Esophagus (tissue), 2 donors: Measurements from ENCODE around the gene YOD1. TPM values are rescaled to one million over a fixed set of nuclear protein-coding genes. Genes with fewer than 3 reads are reported as not detected.

Experiments used
- H3K27ac ChIP-seq, 2 donors: one replicate each; pipeline ENCODE4 v1.5.1; 2013; ENCODE audit warnings: low read depth in 2 of 2, mild to moderate bottlenecking in 2 of 2, inconsistent platforms in 1 of 2, low read length in 1 of 2, moderate library complexity in 1 of 2
- H3K27me3 ChIP-seq, 2 donors: one replicate each; pipeline ENCODE4 v1.6.1; 2013; ENCODE audit warnings: low read length in 2 of 2, control low read depth in 1 of 2, mild to moderate bottlenecking in 1 of 2; ENCODE audit not compliant: insufficient read depth in 2 of 2, control insufficient read depth in 1 of 2
- H3K36me3 ChIP-seq, 2 donors: one replicate each; pipeline ENCODE4 v1.6.1; 2013; ENCODE audit warnings: low read length in 1 of 2; ENCODE audit not compliant: control insufficient read depth in 2 of 2, insufficient read depth in 2 of 2
- H3K4me1 ChIP-seq, 2 donors: one replicate each; pipeline ENCODE4 v1.6.1; 2013; ENCODE audit warnings: low read length in 1 of 2; ENCODE audit not compliant: control insufficient read depth in 2 of 2, insufficient read depth in 2 of 2
- H3K4me3 ChIP-seq, 2 donors: one replicate each; pipeline ENCODE4 v1.5.1; 2013; ENCODE audit warnings: low read length in 2 of 2, mild to moderate bottlenecking in 2 of 2, low read depth in 1 of 2, moderate library complexity in 1 of 2
- H3K9me3 ChIP-seq, 2 donors: one replicate each; pipeline ENCODE4 v1.6.1; 2013; ENCODE audit warnings: mild to moderate bottlenecking in 2 of 2, low read depth in 1 of 2, low read length in 1 of 2, moderate library complexity in 1 of 2; ENCODE audit not compliant: control insufficient read depth in 2 of 2, insufficient read depth in 1 of 2
- WGBS, 2 donors: extraction: QIAGEN DNeasy Blood & Tissue Kit; methylation state at CpG; one replicate each; pipeline ENCODE4 v1.1.7; 2013; 5-methylcytosine and 5-hydroxymethylcytosine counted together
- polyA plus RNA-seq, 2 donors: library from polyadenylated mRNA; stranded (reverse); fragments of 200-250 nt; gene quantifications; one replicate each; pipeline ENCODE4 v1.2.3, GENCODE V29; 2013
- donor health status: healthy with polysubstance abuse.
- donor health status: Bipolar disorder and iron deficiency.

YOD1 gene
- 10 to 100 TPM; 13.9 to 39.4 TPM for polyA plus RNA-seq

DNA sequence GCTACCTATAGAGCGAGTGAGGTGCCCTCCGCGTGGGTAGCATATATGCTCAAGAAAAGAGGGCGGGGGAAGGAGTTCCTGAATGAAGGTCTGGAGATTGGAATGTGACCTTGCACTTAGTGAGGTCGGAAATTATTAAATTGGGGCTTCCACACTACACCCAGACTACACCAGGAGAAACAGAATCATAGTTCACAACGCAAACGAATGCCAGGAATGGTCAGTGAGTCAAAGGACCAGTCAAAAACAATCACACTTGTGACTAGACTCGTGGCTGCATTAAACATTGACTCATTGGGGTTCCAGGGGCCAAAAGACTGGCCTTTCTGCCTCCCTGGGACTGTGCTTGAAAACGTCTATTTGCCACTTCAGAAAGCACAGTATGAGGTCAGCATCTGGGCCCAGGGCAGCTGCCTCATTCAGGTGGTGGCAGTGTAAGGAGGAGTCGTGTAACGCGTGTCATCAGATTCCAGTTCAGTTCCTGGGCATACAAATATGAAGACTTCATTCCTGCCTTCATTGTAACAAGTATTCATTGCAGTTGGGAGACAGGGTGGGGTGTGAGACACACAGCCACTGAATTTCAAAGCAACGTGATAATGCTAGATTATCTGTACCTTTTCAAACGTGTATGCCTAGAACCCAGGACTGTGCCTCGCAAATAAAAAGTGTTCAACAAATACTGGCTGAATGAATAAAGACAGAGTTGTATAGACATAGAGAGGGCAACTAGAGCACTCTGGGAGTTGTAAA is at the start of gene YOD1:
TSS of gene YOD1 (minus strand) at position 18 of the 753 bp plus-strand sequence. CDS start 178 bp downstream, outside the sequence.
- WGBS, 2 donors, result 34 to 55% methylated on average over 15 of the region's 15 CpGs
- Histone ChIP-seq H3K4me1 (no peaks in the 10 kb centered on the region), H3K27ac (peak within 1 kb of the TSS; percentile 88 to 99)

DNA sequence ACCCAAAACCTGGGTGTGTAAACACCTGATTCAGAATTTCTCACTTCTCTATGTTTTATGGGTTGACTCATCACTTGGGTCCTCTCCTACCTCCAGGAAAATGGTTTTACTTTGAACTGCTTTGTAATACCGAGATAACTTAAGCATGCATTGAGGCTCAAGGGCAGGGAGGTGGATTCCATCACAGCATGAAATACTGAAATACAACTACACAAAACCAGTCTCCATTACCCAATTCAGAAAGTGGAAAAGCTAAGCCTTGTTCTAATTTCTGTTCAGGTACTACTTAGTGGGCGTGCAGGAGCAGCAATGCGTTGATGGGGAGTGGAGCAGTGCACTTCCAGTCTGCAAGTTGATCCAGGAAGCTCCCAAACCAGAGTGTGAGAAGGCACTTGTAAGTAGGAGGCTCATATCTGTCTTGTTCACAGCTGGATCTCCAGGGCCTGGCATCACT is 46.9 kb upstream of the YOD1 start:
- H3K27ac ChIP-seq, result no peak overlapping the region
- H3K4me3 ChIP-seq, result no peak overlapping the region
- WGBS, 2 donors, result 78 to 80% methylated on average over 3 of the region's 3 CpGs
- H3K27me3 ChIP-seq, result no peaks in the 10 kb centered on the region
- H3K36me3 ChIP-seq, result no peaks in the 10 kb centered on the region
- no peaks in the 10 kb centered on the region for H3K9me3 ChIP-seq
- H3K4me1 ChIP-seq, result no peaks in the 10 kb centered on the region

More for the DNA sequence above, at the start of gene YOD1:
- Histone ChIP-seq H3K9me3 (no peaks in the 10 kb centered on the region), H3K27me3 (no peaks in the 10 kb centered on the region), H3K36me3 (peaks cover 0 to 7% of the 10 kb centered on the region in 2 donors), H3K4me3 (peak within 1 kb of the TSS; percentile 88 to 97)

DNA sequence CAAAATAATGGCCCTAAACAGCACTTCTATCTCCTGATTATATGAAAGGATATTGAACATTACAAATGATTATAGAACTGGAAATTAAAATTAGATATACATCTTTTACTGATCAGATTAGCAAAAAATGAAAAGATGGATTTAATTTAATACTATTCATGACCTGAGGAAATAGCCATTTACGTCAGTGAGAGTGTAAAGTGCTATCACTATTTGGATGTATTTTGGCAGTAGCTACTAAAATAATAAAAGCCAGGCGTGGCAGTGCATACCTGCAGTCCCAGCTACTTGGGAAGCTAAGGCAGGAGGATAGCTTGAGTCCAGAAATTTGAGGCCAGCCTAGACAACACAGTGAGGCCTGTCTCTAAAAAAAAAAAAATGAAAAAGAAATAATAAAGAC is 42.9 kb upstream of the YOD1 start:
- no peaks in the 10 kb centered on the region for H3K4me1 ChIP-seq
- no peaks in the 10 kb centered on the region for H3K27me3 ChIP-seq
- no peaks in the 10 kb centered on the region for H3K36me3 ChIP-seq
- H3K4me3 ChIP-seq, result no peak overlapping the region
- WGBS, 2 donors, result 49 to 64% methylated on average over 2 of the region's 2 CpGs
- H3K27ac ChIP-seq, result no peak overlapping the region
- H3K9me3 ChIP-seq, result no peaks in the 10 kb centered on the region

DNA sequence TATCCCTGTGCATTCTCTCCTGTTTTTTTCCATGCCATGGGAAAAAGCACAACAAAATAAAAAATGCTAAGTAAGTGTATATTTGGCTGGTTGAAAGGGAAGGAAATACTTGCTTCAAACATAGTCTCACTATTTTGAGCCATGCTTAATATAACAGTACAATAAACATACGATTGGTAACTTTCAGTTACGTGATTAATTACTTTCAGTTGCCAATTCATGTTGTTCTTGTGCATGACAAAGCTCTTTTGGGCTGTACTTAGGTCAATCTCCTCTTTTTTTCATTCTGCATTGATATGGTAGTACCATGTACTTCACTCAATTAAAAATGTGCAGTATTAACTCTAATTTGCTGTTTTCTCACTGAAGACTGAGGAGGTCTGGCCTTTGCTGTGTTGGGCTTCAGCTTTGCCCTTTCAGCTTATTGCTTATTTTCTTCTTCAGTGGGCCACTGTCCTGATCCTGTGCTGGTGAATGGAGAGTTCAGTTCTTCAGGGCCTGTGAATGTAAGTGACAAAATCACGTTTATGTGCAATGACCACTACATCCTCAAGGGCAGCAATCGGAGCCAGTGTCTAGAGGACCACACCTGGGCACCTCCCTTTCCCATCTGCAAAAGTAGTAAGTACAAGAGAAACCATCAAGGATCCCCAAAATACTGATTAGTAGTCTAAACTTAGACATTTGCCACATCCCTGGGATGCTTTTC is 40.3 kb upstream of the YOD1 start:
- H3K27ac ChIP-seq, result no peak overlapping the region
- H3K4me3 ChIP-seq, result no peak overlapping the region
- no peaks in the 10 kb centered on the region for H3K4me1 ChIP-seq
- H3K27me3 ChIP-seq, result no peaks in the 10 kb centered on the region
- H3K9me3 ChIP-seq, result no peaks in the 10 kb centered on the region
- no peaks in the 10 kb centered on the region for H3K36me3 ChIP-seq
- 71 to 75% methylated on average over 4 of the region's 4 CpGs for WGBS, 2 donors

DNA sequence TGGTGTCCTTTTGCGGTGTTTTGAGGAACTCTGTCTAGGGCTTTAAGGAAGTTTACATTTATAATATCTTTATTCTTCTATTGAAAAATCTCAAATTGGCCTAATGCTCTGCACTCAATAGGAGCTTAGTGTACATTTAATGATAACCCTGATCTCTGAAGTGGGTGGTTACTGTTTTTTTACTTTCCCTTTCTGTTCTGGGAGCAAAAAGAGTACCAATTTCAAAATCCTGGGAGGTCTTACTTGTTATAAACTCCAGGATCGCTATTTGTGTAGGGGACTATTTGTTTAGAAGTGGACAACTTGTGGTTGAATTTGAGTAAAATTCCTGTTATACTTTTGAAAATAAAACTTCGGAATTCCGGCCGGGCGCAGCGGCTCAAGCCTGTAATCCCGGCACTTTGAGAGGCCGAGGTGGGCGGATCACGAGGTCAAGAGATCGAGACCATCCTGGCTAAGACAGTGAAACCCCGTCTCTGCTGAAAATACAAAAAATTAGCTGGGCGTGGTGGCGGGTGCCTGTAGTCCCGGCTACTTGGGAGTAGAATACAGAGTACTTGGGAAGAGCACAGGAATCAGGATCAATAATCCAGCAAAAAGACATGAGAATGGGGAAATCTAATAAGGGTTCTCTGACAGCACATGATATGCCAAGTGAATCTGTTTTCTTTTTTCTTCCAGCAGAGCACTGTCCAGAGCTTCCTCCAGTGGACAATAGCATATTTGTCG is 38.8 kb upstream of the YOD1 start:
- H3K27ac ChIP-seq, result no peak overlapping the region
- H3K4me1 ChIP-seq, result no peaks in the 10 kb centered on the region
- no peaks in the 10 kb centered on the region for H3K27me3 ChIP-seq
- no peaks in the 10 kb centered on the region for H3K36me3 ChIP-seq
- H3K9me3 ChIP-seq, result no peaks in the 10 kb centered on the region
- WGBS, 2 donors, result 93 to 94% methylated on average over 17 of the region's 17 CpGs
- H3K4me3 ChIP-seq, result no peak overlapping the region

DNA sequence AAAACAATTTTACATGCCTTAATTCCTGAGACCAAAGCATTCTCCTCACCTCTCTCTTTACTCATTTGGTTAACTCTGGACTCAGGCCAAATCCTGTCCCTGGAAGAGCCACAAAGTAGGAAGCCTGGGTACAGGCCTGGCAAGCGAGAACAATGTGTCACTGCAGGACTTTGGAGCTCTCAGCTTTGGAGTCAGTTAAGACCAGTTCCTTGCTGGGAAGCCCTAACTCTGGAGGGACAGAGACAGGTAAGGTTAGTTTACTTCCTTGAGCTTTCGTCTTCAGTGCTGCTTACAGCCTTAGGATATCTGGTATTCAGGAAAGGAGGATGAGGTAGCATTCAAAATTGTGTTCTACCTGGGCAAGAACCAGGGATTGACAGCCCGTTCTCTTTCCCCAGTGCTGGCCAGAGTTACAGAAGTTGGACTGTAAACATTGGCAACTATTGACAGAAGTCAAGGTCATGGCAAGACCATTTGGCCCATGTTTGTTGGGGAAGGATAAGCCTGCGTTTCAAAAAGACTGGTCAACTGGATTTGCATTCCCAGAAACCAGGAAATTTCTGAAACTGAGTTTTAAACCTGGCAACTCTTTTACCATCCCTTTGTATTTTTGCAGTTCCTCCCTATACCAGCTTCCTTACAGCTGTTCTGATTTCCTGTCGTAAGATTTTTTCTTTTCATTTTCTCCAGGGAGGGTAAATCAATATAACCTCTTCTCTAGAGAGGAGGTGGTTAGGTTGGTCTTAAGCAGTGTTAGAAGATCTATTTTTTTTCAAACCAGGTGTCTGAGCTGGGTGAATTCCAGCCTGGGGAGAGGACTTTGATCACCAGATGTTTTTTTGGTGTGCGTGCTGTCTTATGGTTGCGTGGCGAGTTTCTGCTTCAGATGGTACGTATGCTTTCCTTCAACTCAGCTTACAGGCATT is 38.0 kb upstream of the YOD1 start, which contains the start of gene C4BPB:
TSS of gene C4BPB (plus strand) at position 160 of the 926 bp plus-strand sequence. CDS start at position 832, 672 bp downstream.
- no peak within 1 kb of the TSS for H3K27ac ChIP-seq
- 63 to 84% methylated on average over 9 of the region's 9 CpGs for WGBS, 2 donors

DNA sequence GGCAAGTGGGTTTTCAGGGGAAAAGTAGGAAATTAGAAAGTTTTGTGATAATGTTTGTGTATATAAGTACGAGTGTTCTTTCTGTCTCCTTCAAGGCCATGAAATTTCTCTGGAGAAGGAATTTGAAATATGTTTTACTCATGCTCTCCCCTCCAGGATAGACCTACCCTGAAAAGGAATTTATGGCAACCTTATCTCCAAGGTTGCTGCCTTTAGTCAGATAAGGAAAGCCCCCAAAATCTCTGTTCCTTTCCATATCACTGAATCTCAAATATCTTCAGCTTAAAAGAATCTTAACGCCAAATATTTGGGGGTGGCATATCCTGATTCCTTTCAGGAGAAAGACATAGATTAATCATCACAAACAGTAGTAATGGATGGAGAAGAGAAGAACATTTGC is 37.2 kb upstream of the YOD1 start:
- H3K36me3 ChIP-seq, result no peaks in the 10 kb centered on the region
- no peaks in the 10 kb centered on the region for H3K9me3 ChIP-seq
- no peaks in the 10 kb centered on the region for H3K4me1 ChIP-seq
- WGBS, 2 donors, result 87 to 93% methylated on average over 2 of the region's 2 CpGs
- no peak overlapping the region for H3K4me3 ChIP-seq
- H3K27me3 ChIP-seq, result no peaks in the 10 kb centered on the region
- no peak overlapping the region for H3K27ac ChIP-seq

More for the DNA sequence above, 38.0 kb upstream of the YOD1 start, which contains the start of gene C4BPB:
- Histone ChIP-seq H3K27me3 (no peaks in the 10 kb centered on the region), H3K36me3 (no peaks in the 10 kb centered on the region), H3K4me3 (no peak within 1 kb of the TSS), H3K4me1 (no peaks in the 10 kb centered on the region), H3K9me3 (no peaks in the 10 kb centered on the region)

DNA sequence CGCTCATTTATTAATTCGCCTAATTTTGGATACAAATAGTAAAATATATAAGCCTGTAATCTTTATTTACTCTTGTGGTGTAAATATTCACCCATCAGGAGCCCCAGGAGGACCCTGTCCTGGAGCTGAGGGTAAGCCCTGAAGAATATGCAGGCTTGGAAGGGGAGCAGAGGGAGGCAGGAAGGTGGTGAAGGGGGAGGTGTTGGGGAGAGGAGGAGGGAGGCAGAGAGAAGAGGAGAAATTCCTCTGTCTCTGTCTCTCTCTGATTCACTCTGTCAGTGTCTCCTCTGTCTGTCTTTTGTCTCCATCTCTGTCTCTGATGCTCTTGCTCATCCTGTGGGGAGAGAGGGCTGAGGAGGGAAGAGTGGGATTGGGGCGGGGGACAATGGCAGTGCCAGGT is 34.9 kb upstream of the YOD1 start:
- no peaks in the 10 kb centered on the region for H3K9me3 ChIP-seq
- H3K4me1 ChIP-seq, result no peaks in the 10 kb centered on the region
- 71 to 85% methylated on average over 2 to 3 of the region's 3 CpGs for WGBS, 2 donors
- no peak overlapping the region for H3K27ac ChIP-seq
- H3K27me3 ChIP-seq, result no peaks in the 10 kb centered on the region
- H3K4me3 ChIP-seq, result no peak overlapping the region
- no peaks in the 10 kb centered on the region for H3K36me3 ChIP-seq
